ENCODE measurements around the gene CCDC107.

DNA sequence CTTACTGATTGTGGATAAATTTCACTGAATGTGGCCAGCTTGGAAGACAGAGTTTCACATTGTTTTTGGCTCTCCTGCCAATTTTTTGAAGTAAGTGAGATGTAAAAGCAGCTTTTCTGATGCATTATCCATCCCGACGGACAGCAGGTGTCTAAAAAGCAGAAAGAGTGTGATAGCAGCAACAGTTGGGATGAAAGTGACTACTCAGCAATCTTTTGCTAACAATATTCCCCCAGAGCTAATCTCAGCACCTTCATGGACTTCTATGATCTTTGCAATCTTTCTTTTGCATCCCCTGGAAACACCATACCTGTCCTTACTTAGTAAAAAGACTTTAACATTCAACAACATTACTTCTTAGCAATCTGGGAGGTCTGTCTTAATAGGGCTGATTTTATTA, 45.2 kb upstream of the CCDC107 start:
- no peak for TF ChIP-seq EZH2 (IDR thresholded peaks at IDR 0.05; ENCODE audit: borderline replicate concordance, low read length)
- TF ChIP-seq, protein P1, sequence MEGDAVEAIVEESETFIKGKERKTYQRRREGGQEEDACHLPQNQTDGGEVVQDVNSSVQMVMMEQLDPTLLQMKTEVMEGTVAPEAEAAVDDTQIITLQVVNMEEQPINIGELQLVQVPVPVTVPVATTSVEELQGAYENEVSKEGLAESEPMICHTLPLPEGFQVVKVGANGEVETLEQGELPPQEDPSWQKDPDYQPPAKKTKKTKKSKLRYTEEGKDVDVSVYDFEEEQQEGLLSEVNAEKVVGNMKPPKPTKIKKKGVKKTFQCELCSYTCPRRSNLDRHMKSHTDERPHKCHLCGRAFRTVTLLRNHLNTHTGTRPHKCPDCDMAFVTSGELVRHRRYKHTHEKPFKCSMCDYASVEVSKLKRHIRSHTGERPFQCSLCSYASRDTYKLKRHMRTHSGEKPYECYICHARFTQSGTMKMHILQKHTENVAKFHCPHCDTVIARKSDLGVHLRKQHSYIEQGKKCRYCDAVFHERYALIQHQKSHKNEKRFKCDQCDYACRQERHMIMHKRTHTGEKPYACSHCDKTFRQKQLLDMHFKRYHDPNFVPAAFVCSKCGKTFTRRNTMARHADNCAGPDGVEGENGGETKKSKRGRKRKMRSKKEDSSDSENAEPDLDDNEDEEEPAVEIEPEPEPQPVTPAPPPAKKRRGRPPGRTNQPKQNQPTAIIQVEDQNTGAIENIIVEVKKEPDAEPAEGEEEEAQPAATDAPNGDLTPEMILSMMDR (IDR thresholded peaks at IDR 0.05; ENCODE audit: low read length), result no peak

Data from OCI-LY1 (cell line).